Activated CD4-positive, alpha-beta T cell treated with anti-CD3 and anti-CD28 coated beads, Interleukin-2, amount 10 ng/mL, durations not matched to agents 24 days and 14 days (primary cell): Measurements from ENCODE around the gene PRDM2. TPM values are rescaled to one million over a fixed set of nuclear protein-coding genes. Genes with fewer than 3 reads are reported as not detected.

Source experiments
- DNase-seq: peaks from one replicate; pipeline ENCODE4 v3.0.0; 2022
- H3K27ac Mint-ChIP-seq: one replicate; pipeline ENCODE4 v1.8.0; 2022; ENCODE audit warnings: mild to moderate bottlenecking, mixed read lengths
- H3K27me3 Mint-ChIP-seq: one replicate; pipeline ENCODE4 v1.8.0; 2022; ENCODE audit warnings: mixed read lengths
- H3K36me3 Mint-ChIP-seq: one replicate; pipeline ENCODE4 v1.8.0; 2022; ENCODE audit warnings: low read depth, mild to moderate bottlenecking, mixed read lengths
- H3K4me1 Mint-ChIP-seq: one replicate; pipeline ENCODE4 v1.8.0; 2021; ENCODE audit warnings: mixed read lengths
- H3K4me3 Mint-ChIP-seq: one replicate; pipeline ENCODE4 v1.8.0; 2022; ENCODE audit warnings: mild to moderate bottlenecking, moderate library complexity, mixed read lengths
- H3K9me3 Mint-ChIP-seq: one replicate; pipeline ENCODE4 v1.8.0; 2021; ENCODE audit warnings: mixed read lengths
- intact Hi-C: fragments of 100-400 bp; cut with micrococcal nuclease; formaldehyde crosslinking; loops from one replicate; pipeline ENCODE4 v1.15.1; 2023
- total RNA-seq: library from RNA; stranded (reverse); gene quantifications from 2 replicates; pipeline ENCODE4 v1.2.3, GENCODE V29; 2022

Gene PRDM2
- total RNA-seq, 1 donor from 2014 or later, result 45.9 TPM

- H3K9me3 Mint-ChIP-seq, result no peaks in the 10 kb centered on the region
- no peak for DNase-seq
- H3K27ac Mint-ChIP-seq, result peak overlapping the region; percentile 32
- peaks cover 23% of the 10 kb centered on the region for H3K36me3 Mint-ChIP-seq
- H3K4me1 Mint-ChIP-seq, result peaks cover 47% of the 10 kb centered on the region
- H3K27me3 Mint-ChIP-seq, result no peaks in the 10 kb centered on the region
- H3K4me3 Mint-ChIP-seq, result no peak overlapping the region
- intact Hi-C loops, result no loop called here
Measured at GRCh38 chr1:13757693-13758092, 57.7 kb downstream of the PRDM2 start.

DNA sequence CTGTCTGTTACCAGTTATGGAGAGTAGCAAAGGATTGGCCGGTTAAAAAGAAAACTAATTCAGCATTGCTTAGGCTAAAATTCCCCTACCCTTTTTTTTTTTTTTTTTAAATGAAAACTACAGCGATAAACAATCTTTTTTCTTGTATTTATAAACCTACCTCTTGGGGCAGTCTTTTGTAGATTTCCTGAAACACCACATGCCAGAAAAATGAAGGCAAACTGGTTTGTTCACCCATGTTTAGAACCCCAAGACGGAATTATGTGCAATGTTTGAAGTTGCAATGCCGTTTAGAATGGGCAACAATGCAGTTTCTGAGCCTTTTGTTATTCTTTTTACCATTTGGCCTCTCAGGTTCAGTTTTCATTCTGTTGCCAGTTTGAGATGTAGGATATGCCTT lies 59.1 kb downstream of the PRDM2 start:
- H3K27ac Mint-ChIP-seq, result no peak overlapping the region
- no peaks in the 10 kb centered on the region for H3K27me3 Mint-ChIP-seq
- H3K4me3 Mint-ChIP-seq, result no peak overlapping the region
- no peaks in the 10 kb centered on the region for H3K9me3 Mint-ChIP-seq
- DNase-seq, result no peak
- H3K4me1 Mint-ChIP-seq, result peaks cover 46% of the 10 kb centered on the region
- intact Hi-C loops, result no loop called here
- peaks cover 11% of the 10 kb centered on the region for H3K36me3 Mint-ChIP-seq

DNA sequence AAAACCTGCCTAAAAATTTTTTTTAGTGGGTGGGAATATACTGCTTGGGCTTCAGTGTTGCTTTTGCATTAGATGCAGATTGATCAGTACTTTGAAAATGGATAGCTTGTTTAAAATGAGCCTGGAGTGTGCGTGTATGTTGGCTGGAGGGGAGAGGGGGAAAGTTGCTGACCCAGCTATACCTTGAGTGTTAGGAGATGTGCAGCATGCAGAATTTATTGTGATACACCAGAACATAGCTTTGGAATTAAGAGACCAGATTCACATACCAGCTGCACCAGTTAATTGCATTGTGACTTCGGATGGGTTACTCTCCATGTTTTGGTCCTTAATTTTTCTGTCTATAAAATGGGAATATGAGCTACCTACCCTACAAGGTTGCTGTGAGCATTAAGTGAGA lies 60.4 kb downstream of the PRDM2 start:
- Mint-ChIP-seq H3K9me3 (no peaks in the 10 kb centered on the region), H3K36me3 (peaks cover 9% of the 10 kb centered on the region), H3K4me1 (peaks cover 46% of the 10 kb centered on the region), H3K4me3 (no peak overlapping the region), H3K27ac (no peak overlapping the region), H3K27me3 (no peaks in the 10 kb centered on the region)
- intact Hi-C loops, result no loop called here
- no peak for DNase-seq

DNA sequence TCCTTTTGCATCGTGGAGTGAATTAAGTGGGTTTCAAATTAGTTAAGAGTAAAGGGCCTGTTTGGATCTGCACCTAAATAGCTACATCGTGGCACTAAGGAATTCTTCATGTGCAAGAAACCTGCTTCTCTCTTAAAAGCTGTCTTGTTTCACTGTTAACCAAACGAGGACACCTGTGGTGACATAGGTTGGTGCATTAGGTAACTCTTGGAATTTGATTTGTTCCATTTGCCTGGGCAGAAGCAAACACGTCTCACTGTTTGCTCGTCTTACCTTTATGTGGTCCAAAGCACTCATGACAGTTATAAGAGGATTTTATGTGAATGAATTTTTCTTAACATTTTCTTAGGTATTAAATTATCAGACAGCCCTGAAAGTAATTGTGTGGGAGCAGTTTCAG lies 60.9 kb downstream of the PRDM2 start:
- H3K27ac Mint-ChIP-seq, result no peak overlapping the region
- intact Hi-C loops, result no loop called here
- H3K4me1 Mint-ChIP-seq, result peaks cover 46% of the 10 kb centered on the region
- no peaks in the 10 kb centered on the region for H3K9me3 Mint-ChIP-seq
- DNase-seq, result no peak
- peaks cover 7% of the 10 kb centered on the region for H3K36me3 Mint-ChIP-seq
- no peaks in the 10 kb centered on the region for H3K27me3 Mint-ChIP-seq
- H3K4me3 Mint-ChIP-seq, result no peak overlapping the region

DNA sequence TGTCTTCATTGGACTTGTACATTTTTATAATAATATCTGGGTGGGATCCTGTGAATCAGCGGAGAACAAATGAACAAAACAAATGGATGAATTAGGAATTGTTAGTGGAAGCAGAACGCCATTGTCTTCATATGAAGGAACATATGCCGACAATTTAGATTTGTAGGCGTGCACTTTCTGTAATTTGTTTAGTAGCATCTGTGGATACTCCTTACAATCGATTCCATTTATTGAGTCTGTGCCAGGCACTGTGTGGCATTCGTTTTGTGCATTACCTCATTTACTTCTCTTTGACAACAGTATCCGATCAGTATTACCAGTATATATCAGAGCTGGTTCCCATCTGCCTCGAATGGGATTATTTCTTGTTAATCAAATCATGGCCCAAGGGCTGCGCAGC lies 61.9 kb downstream of the PRDM2 start:
- Mint-ChIP-seq H3K4me1 (peaks cover 45% of the 10 kb centered on the region), H3K9me3 (no peaks in the 10 kb centered on the region), H3K4me3 (no peak overlapping the region), H3K27me3 (no peaks in the 10 kb centered on the region), H3K36me3 (peaks cover 5% of the 10 kb centered on the region), H3K27ac (no peak overlapping the region)
- intact Hi-C loops, result no loop called here
- no peak for DNase-seq

GRCh38 chr1:13762642-13763041 lies 62.7 kb downstream of the PRDM2 start:
- Mint-ChIP-seq H3K27me3 (no peaks in the 10 kb centered on the region), H3K27ac (no peak overlapping the region), H3K36me3 (peaks cover 4% of the 10 kb centered on the region), H3K4me3 (no peak overlapping the region), H3K9me3 (no peaks in the 10 kb centered on the region), H3K4me1 (peaks cover 43% of the 10 kb centered on the region)
- no peak for DNase-seq
- intact Hi-C loops, result no loop called here

- no peaks in the 10 kb centered on the region for H3K27me3 Mint-ChIP-seq
- no peak overlapping the region for H3K27ac Mint-ChIP-seq
- no peaks in the 10 kb centered on the region for H3K9me3 Mint-ChIP-seq
- H3K4me1 Mint-ChIP-seq, result peaks cover 43% of the 10 kb centered on the region
- peaks cover 4% of the 10 kb centered on the region for H3K36me3 Mint-ChIP-seq
- H3K4me3 Mint-ChIP-seq, result no peak overlapping the region
- DNase-seq, result no peak
- intact Hi-C loops, result no loop called here
Measured at GRCh38 chr1:13763222-13763621, 63.2 kb downstream of the PRDM2 start.

GRCh38 chr1:13763991-13764390 lies 64.0 kb downstream of the PRDM2 start:
- Mint-ChIP-seq H3K27ac (peak overlapping the region; percentile 6), H3K9me3 (no peaks in the 10 kb centered on the region), H3K4me1 (peaks cover 44% of the 10 kb centered on the region), H3K4me3 (no peak overlapping the region), H3K27me3 (no peaks in the 10 kb centered on the region), H3K36me3 (peaks cover 8% of the 10 kb centered on the region)
- intact Hi-C loops, result no loop called here
- DNase-seq, result no peak

- Mint-ChIP-seq H3K36me3 (peaks cover 12% of the 10 kb centered on the region), H3K27me3 (no peaks in the 10 kb centered on the region), H3K9me3 (no peaks in the 10 kb centered on the region), H3K27ac (peak overlapping the region; percentile 16), H3K4me1 (peaks cover 47% of the 10 kb centered on the region), H3K4me3 (no peak overlapping the region)
- intact Hi-C loops, result no loop called here
- no peak for DNase-seq
Measured at GRCh38 chr1:13764588-13765332, 64.8 kb downstream of the PRDM2 start.

DNA sequence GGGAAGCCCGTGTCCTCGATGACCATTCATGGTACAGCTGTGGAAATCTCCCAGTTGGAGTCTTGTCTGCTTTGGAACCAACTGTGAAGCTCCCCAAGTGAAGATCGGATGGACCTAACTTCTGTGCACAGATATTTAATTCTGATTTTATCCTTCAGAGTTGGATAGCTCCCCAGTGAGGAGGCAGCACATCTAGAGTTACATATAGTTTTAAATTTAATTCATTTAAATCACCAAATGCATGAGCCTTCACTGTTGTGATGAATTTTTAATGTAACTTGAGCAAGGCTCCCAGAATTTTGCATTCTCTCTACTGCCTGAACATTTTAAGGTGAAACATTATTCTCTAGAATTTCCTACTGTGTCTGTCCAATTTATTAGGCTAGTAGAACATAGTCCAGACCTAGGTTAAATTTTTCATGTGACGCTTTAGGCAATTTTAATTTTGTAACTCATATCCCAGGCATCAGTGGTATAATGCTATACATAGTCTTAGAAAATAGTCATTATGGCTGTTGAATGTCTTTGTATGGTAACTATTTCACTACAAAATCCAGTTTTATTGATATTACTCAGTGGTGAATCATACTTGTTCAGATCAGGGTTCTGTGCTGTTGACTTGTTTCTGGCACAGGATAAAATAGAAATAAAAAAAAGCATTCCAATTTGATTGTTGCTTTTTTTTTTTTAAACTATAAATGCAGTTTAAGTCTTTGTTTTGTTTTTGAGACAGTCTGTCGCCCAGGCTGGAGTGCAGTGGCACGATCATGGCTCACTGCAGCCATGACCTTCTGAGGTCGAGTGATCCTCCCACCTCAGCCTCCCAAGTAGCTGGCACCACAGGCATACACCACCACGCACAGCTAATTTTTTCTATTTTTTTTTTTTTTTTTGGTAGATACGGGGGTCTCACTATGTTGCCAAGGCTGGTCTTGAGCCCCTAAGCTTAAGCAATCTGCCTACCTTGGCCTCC lies 66.9 kb downstream of the PRDM2 start:
- Mint-ChIP-seq H3K4me3 (no peak overlapping the region), H3K4me1 (peaks cover 38% of the 10 kb centered on the region), H3K27ac (peak overlapping the region; percentile 63), H3K36me3 (peaks cover 18% of the 10 kb centered on the region), H3K27me3 (no peaks in the 10 kb centered on the region), H3K9me3 (no peaks in the 10 kb centered on the region)
- intact Hi-C loops, result no loop called here
- no peak for DNase-seq

DNA sequence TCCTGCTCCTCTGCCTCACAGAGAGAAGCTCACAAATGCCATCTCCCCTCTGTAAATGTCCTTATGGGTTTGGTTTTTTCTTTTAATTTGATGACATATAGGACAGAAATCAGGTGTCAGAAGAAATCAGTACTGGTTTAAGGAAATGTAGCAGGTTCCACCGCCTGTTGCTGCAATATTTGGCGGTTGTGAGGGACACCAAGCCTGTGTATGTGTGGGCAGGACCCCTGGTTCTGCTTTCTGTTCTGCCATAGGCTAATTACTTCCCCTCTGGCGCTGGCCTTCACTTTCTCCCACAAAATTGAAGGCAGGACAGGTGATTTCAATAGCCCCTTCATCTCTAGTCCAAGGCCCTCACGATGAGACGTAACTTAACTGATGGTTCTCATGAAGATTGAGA lies 69.2 kb downstream of the PRDM2 start:
- no peaks in the 10 kb centered on the region for H3K27me3 Mint-ChIP-seq
- H3K27ac Mint-ChIP-seq, result no peak overlapping the region
- H3K36me3 Mint-ChIP-seq, result peaks cover 25% of the 10 kb centered on the region
- H3K4me3 Mint-ChIP-seq, result no peak overlapping the region
- peaks cover 22% of the 10 kb centered on the region for H3K4me1 Mint-ChIP-seq
- DNase-seq, result no peak
- intact Hi-C loops, result no loop called here
- no peaks in the 10 kb centered on the region for H3K9me3 Mint-ChIP-seq

- no peak for DNase-seq
- no peak overlapping the region for H3K4me3 Mint-ChIP-seq
- H3K4me1 Mint-ChIP-seq, result peaks cover 20% of the 10 kb centered on the region
- no peaks in the 10 kb centered on the region for H3K27me3 Mint-ChIP-seq
- H3K27ac Mint-ChIP-seq, result no peak overlapping the region
- intact Hi-C loops, result no loop called here
- H3K9me3 Mint-ChIP-seq, result no peaks in the 10 kb centered on the region
- H3K36me3 Mint-ChIP-seq, result peaks cover 25% of the 10 kb centered on the region
Measured at GRCh38 chr1:13769830-13770229, 69.8 kb downstream of the PRDM2 start.

GRCh38 chr1:13770743-13771142 lies 70.8 kb downstream of the PRDM2 start:
- Mint-ChIP-seq H3K9me3 (no peaks in the 10 kb centered on the region), H3K27ac (no peak overlapping the region), H3K27me3 (no peaks in the 10 kb centered on the region), H3K36me3 (peaks cover 21% of the 10 kb centered on the region), H3K4me3 (no peak overlapping the region), H3K4me1 (peaks cover 16% of the 10 kb centered on the region)
- intact Hi-C loops, result no loop called here
- no peak for DNase-seq

DNA sequence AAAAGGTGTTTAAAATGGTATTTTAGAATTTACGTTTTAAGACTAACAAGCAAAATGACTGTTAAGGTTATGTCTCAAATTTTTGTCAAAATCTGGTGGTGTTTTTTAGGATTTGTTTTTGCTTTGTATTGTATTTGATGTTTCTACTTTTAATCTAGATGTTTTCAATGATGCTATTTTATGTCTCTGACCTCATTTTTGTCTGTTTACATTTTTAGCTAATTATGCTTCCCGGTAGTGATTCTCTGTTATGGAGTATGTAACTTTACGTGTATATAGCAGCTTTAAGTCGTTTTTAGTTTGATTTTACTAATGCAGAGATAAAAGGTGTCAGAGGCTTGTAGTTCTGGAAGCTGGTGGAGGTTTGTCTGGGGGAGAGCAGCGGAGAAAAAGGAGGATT lies 71.8 kb downstream of the PRDM2 start:
- intact Hi-C loops, result no loop called here
- H3K27ac Mint-ChIP-seq, result no peak overlapping the region
- peaks cover 10% of the 10 kb centered on the region for H3K4me1 Mint-ChIP-seq
- H3K36me3 Mint-ChIP-seq, result peaks cover 21% of the 10 kb centered on the region
- no peak for DNase-seq
- no peak overlapping the region for H3K4me3 Mint-ChIP-seq
- H3K27me3 Mint-ChIP-seq, result no peaks in the 10 kb centered on the region
- no peaks in the 10 kb centered on the region for H3K9me3 Mint-ChIP-seq
